Right ventricle myocardium superior (tissue), 1 donor: ENCODE data around the gene GAS2L1. TPM values are rescaled to one million over a fixed set of nuclear protein-coding genes. Genes with fewer than 3 reads are reported as not detected.
"Not testable (repeated sequence)": the region's sequence is repeated elsewhere in the genome, so short reads cannot be mapped to it uniquely, and the experiment has no call there.

ENCODE experiments used
- ATAC-seq: fragments of 200-7000 bp; cut with Tn5 transposase; one replicate; pipeline ENCODE4 v1.9.1; 2020; ENCODE audit warnings: mild to moderate bottlenecking; ENCODE audit not compliant: poor library complexity
- DNase-seq: peaks from one replicate; pipeline ENCODE4 v3.0.0-alpha.2; 2020
- intact Hi-C: fragments of 100-400 bp; cut with DNase I; formaldehyde crosslinking; loops from one replicate; pipeline ENCODE4 v1.11.2; 2022
- total RNA-seq: library from RNA; stranded (reverse); fragmentation: NEBNext Ultra II Directional; extraction: Animal tissue kit (Norgen Biotek cat#: 25700); gene quantifications from one replicate; pipeline ENCODE4 v1.2.1, GENCODE V29; 2021
- donor health status: DM: no; HTN: yes; CAD: no; lungs with severe emphysema.

Gene GAS2L1
- total RNA-seq, 1 donor from 2014 or later, result 24.4 TPM

DNA sequence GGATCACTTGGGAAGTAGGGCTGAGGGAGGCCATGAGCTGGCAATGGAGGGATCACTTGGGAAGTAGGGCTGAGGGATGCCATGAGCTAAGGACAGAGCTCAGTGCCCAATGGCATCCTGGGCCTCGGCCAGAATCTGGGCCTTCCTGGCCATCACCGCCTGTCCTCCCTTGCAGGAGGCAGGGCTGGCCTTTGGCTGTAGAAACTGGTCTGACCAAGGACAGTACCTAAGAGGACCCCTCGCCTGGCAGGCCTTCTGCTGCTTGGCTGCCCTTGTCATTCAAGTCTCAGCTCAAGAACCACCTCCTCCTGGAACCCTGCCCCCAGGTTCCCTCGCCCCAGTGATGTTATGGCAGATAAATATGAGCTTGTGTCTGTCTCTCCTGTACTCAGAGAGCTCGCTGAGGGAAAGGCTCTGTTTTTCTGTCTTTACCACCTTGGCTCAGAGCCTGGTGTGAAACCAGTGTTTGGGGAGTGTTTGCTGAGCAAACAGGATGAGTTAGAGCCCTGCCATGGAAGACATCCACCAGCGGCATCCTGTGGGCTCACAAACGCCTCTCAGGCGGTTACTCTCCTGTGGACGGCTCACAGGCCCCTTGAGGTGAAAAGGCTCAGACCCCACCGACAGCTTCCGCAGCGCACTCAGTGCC is 28.4 kb downstream of the GAS2L1 start:
- ATAC-seq (no peak), DNase-seq (no peak)
- intact Hi-C loops, result no loop called here

DNA sequence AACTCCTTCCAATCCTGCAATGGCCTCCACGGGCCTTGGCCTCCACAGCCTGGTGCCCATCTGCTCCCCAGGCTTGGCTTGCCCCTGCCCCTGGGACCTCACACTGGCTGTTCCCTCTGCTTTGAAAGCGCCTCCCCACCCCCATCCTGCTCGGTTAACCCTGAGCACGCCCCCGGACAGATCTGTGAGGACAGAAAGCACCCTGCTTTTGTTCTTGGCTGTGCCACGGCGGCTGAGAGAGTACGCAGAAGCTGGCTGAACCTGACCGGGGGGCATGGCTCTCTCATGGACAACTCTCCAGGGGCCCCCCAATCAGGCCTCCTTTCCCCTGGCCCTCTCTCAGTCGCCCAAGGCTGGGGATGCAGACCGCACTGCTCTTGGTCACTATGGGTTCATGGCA is 29.2 kb downstream of the GAS2L1 start:
- ATAC-seq, result no peak
- intact Hi-C loops, result no loop called here
- no peak for DNase-seq

DNA sequence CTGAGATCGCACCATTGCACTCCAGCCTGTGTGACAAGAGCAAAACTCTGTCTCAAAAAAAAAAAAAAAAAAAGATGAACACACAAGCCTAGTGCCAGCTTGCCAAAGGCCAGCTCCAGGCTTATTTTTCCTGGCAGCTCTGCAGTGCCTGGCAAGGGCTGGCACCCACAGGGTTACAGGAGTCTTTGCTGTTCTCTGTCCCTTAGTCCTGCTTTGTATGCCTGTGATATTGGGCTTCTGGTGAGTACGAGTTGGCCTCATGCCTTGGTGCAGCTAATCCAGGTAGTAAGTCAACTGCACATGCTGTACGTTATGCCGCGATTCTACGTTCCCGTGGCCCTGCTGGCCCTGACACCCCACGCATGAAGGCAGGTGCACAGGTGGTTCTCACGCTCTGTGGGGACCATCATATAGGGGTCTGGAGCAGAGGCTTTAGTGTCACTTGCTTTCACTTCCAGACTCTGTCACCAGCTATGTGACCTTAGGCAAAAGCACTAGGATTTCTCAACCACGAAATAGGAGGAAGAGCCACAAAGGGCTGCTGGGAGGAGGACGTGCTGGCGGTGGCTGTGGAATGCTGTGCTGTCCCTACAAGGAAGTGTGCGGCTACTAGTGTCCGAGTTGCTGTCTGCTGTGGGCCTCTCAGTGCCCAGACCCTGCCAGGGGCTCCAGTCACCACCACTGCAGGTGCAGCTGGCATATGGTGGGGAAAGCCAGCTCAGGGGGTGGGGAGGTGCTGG is 30.5 kb downstream of the GAS2L1 start:
- intact Hi-C loops, result no loop called here
- peak; percentile 76 for ATAC-seq
- DNase-seq, result peak; percentile 59

DNA sequence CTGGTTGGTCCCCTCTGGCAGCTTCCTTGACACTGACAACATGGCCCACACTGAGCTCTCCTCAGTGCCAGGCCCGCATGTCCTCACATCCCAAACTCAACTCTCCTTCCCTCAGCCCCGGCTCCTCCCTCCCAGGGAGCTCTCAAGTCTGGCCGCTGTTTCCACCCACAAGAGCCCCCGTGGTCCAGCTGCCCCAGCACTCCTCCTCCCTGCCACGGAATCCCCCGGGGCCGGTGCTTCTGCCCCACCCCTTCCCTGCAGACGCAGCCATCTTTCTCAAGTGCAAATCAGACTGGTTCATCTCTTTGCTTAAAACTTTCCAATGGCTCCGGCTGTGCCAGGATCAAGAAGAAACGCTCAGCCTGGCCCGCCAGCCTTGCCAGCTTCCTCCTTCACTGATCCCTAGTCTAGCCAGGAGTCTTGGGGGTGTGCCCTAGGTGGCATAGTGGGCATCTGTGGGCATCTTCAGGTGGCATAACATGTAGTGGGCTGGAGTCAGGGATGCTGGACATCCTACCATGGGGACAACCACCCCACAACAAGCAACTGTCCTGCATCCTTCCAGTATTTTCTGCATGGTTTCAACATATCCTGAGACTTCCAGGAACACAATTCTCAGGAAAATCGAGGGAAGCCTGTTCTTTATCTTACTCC is 31.3 kb downstream of the GAS2L1 start:
- ATAC-seq (no peak), DNase-seq (no peak)
- intact Hi-C loops, result no loop called here

DNA sequence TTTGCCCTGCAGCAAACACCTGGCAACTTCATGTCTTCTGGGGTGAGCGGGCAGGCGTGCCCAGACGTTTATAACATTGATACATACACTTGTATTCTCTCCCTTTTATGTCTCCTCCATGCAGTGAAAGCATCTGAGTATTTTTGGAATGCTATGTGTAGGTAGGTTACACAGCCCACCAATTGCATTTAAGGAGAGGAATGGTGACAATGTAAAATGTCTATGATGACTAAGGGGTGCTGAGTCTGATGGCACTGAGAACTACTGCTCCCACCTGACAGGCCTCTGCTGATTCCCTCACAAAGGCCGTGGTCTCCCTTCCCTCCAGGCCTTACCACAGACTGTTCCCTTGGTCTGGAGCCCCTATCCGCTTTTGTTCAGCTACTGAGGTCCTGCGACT is 31.9 kb downstream of the GAS2L1 start:
- DNase-seq (no peak), ATAC-seq (no peak)
- intact Hi-C loops, result no loop called here

DNA sequence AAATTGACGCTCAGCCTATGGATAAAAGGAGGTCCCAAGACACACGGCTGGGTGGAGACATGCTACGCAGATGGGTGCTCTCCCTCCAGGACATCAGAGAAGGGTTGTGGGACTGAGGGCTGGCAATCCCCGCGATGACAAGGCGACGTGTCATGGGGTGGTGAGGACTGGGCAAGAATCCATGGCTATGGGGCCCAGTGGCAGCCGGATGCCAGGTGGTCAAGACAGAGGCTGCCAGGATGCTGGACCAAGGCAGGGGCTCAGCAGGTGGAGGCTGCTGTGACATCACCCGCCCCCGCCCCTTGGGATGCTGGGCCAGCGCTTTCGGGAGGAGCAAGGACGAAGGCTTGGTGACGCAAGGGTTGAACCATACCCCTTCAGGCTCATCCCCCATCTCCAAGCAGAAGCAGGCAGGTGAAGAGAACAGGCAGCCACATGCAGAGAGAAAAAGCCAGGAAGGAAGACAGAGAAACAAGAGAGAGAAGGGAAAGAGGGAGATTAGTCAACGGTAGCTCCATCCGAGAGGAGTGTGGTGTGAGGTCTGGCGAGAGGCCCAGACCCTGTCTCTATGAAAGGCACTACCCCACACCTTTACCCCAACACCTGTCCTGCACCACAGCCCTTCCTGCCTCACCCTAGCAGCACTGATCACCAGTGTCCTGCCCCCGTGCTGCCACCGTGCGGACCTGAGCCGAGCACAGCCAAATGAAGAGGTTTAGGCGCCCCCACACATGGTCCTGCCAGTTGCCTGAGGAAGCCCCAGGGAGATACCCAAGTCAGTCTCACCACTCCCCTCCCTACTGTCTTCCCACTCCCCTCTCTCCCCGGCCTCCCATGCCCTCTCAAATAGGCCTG is 33.2 kb downstream of the GAS2L1 start:
- intact Hi-C loops, result no loop called here
- no peak for DNase-seq
- ATAC-seq, result no peak

DNA sequence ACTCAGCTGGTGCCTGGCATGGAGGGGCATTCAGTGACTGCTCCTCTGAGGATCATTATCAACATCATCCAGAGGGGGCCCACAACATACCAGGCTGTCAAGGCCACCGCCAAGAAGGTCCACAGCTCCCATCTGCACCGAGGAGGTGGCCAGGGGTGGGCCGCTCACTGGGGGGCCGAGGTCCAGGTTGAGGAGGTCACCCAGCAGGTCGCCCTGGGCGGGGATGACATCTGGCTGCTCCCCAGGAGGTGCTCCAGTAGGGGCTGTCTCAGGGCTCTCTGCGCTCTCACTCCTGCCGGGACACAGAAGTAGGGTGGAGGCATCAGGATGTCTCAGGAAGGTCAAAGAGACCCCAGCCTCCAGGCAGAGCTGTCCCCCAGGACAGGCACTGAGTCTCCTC is 34.1 kb downstream of the GAS2L1 start:
- intact Hi-C loops, result no loop called here
- ATAC-seq, result no peak
- DNase-seq, result no peak

DNA sequence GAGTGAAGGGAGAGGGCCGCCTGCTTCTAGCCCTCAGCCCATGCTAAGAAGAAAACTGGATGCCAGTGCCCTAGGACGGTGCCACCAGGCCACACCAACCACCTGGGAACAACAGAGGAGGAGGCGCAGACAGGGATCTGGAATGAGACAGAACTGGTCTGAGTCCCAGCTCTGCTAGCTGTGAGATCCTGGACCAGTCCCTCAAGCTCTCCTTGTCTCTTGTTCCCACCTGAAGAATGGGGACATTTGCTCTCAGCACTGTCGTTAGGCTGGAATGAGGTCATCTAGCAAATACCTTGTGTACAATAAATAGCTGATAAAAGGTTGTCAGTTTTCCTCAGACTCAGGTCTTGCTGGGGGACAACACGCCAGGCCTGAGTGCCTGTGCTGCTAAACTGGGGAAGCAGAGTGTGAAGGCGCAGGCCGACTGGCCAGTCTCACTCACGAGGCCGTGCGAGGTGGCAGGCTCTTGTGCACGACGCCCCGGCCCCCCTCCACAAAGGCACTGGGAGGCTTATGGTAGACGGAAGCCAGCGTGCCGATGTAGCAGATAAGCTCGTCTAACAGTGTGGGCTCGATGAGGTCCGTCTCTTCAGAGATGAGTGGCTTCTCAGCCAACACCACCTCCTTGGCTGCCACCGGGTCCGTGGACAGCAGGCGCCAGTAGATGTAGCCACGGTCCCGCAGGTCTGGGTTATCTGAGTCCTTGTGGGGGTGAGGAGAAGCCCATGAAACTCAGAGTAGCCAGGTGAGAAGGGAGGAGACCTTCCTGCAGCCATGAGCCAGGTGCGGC is 34.8 kb downstream of the GAS2L1 start:
- ATAC-seq (no peak), DNase-seq (no peak)
- intact Hi-C loops, result no loop called here

- intact Hi-C loops, result no loop called here
- ATAC-seq (no peak), DNase-seq (no peak)
Measured at GRCh38 chr22:29341849-29342127, 35.3 kb downstream of the GAS2L1 start.

DNA sequence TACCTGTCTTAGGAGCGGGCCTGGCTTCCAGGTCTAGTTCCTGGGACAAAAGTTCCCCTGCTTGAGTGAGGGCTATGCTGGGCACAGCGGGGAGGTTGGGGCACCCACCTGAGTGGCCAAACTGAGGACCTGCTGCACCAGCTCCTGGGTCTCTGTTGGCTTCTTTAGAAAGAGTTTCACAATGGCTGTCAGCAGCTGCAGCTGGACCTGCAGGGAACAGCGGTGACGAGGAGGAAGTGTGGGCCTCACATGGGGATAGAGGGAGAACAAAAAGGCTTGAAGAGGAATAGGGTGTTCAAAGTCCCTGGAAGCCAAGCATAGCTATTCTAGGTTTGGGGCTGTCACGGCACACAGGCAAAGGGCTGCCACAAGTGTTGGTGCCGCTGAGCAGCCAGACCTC is 35.7 kb downstream of the GAS2L1 start:
- ATAC-seq (peak; percentile 2), DNase-seq (no peak)
- intact Hi-C loops, result no loop called here

DNA sequence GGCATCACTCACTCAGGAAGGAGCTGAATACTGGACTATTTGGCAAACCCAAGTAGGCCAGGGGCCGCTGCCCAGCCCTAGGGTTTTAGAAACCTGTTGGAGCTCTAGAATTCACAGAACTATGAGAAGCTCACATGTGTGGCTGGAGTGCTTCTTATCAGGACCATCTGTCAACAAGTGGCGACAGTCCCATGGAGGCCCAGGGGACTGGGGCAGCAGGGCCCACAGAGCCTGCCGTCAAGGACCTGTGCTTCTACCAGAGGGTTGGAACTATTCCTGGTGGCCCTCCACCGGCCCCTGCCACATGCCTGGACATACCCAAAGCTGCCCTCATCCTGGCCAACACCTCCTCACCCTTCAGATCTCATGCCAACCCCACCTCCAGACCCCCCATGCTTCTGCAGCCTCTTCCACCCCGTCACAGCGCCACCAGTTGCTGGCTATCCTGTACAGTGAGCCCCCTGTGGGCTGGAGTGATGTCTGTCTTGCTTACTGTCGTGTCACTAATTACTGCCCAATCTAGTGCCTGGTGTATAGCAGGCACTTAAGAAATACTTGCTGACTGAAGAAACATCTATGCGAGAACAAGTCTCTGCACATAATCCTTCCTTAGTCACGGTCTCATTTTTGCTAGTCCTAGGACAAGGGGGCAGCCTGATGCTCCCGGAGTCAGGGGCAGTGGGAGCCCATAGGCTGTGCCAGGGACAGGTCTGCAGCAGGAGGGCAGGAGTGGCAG is 36.3 kb downstream of the GAS2L1 start:
- ATAC-seq (peak; percentile 2), DNase-seq (peak; percentile 33)
- intact Hi-C loops, result no loop called here

DNA sequence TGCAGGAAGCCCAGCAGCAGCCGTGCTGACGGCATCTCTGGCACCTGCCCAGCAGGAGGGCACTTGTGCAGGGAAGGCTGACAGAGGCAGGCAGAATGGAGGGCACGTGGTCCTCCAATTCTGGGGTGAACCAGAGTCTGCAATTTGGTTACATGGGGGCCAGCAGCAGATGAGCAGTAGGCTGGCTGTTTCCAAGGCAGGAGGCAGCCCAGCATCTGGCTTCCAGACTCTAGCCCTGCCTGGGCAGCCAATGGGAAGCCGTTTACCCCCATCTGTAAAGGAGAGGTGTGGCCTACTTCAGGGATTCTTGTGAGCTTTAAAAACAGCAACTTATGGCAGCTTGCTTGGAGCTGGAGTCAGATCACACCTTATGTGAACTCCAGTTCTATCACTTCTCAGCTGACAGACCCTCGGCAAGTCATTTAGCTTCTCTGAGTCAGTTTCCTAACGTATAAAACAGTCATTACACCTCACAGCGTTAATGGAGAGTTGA is 36.9 kb downstream of the GAS2L1 start:
- ATAC-seq (peak; percentile 79), DNase-seq (peak; percentile 80)
- intact Hi-C loops, result no loop called here

DNA sequence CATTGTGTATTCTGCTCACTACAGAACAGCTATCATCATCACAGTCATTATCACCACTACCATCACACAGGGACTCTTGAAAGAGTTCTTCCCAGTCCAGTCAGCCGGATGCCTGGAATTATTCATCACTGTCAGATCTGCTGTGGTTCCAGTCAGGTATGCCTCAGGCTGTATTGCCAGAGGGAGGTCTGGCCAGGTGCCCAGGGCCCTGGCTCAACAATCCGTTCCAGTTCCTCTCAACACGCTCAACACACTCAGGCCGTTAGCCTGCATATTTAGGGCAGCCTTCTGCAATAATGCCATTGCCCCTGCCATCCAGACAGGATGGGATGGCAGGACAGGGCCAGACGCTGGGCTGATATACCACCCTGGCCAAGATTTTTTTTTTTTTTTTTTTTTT is 37.7 kb downstream of the GAS2L1 start:
- ATAC-seq, result peak; percentile 88
- DNase-seq, result peak; percentile 84
- intact Hi-C loops, result no loop called here

DNA sequence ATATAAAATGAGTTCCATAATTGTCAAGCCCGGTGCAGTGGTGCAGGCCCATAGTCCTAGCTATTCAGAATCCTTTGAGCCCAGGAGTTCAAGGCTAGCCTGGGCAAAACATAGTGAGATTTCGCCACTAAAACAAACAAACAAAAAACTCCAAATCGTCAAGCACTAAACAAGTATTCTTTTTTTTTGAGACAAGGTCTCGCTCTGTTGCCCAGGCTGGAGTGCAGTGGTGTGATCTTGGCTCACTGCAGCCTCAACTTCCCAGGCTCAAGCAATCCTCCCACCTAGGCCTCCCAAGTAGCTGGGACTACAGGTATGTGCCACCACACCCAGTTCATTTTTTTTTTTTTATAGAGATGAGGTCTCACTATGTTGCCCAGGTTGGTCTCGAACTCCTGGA is 38.4 kb downstream of the GAS2L1 start:
- DNase-seq, ATAC-seq, intact Hi-C loops: not testable (repeated sequence)

DNA sequence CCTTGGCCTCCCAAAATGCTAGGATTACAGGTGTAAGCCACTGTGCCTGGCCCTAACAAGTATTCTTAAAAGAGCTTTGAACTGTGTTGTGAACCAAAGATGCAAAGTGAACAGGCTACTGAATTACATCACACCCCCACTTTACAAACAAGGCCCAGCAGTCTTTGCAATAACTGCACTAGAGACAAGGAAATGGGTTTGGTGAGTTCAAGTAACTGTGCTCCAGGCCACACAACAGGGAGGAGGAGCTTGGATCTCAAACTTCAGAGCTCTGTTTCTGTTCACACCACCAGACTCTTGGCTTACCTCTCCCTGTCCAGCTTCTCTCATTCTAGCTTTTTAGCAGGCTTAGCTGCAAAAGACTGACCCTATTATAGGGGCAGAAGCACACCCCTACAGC is 39.5 kb downstream of the GAS2L1 start:
- DNase-seq, result peak; percentile 6
- no peak for ATAC-seq

DNA sequence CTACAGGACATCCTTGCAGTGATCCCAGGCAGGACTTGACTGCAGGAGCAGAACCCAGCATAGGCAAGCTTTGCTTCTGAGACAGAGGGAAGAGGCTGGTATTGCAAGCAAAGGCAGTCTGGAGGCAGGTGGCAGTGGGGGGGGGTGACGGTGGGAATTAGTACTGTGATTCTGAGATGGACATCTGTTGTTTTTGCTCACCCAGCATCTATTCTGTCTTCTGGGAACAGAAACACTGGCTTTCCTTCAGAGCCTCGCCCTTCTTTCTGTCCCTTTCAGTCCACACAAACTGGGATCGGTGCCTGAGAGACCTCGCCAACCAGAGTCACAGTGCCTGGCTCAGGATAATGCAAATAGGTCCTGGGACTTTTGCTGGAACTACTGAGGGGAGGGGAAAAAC is 40.2 kb downstream of the GAS2L1 start:
- ATAC-seq (peak; percentile 25), DNase-seq (peak; percentile 58)
- intact Hi-C loops, result no loop called here

More for the DNA sequence above, 39.5 kb downstream of the GAS2L1 start:
- intact Hi-C loops, result no loop called here

- intact Hi-C loops, result no loop called here
- DNase-seq (no peak), ATAC-seq (no peak)
Measured at GRCh38 chr22:29348041-29348440, 41.6 kb downstream of the GAS2L1 start.

- intact Hi-C loops, result no loop called here
- DNase-seq, result no peak
- no peak for ATAC-seq
Measured at GRCh38 chr22:29348956-29349355, 42.5 kb downstream of the GAS2L1 start.
